Activated T-helper 9 cell treated with anti-CD3 and anti-CD28 coated beads, Interleukin-2, amount 50 U/mL, for 16 hours (primary cell): ENCODE data around the gene PTPA.
A peak's percentile ranks its signal among the peaks of the same experiment; 100 is the strongest.

Source experiments
- DNase-seq: peaks from one replicate; pipeline ENCODE4 v3.0.0-alpha.2; 2020; ENCODE audit warnings: low read depth

Gene PTPA

DNA sequence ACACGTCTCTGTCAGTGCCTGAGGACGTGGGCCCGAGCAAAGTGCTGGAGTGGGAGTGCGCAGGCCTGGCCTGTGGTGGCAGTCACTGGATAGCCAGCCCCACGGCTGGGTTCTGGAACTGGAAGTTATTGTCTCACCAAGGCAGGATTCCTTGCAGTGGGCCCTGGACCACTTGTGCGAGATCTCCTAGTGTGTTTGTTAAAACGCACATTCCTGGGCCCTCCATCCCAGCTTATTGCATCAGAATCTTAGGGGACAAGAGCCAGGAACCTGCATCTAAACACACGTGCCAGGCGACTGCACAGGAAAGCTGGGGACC is 26.9 kb downstream of the PTPA start:
- no peak for DNase-seq

DNA sequence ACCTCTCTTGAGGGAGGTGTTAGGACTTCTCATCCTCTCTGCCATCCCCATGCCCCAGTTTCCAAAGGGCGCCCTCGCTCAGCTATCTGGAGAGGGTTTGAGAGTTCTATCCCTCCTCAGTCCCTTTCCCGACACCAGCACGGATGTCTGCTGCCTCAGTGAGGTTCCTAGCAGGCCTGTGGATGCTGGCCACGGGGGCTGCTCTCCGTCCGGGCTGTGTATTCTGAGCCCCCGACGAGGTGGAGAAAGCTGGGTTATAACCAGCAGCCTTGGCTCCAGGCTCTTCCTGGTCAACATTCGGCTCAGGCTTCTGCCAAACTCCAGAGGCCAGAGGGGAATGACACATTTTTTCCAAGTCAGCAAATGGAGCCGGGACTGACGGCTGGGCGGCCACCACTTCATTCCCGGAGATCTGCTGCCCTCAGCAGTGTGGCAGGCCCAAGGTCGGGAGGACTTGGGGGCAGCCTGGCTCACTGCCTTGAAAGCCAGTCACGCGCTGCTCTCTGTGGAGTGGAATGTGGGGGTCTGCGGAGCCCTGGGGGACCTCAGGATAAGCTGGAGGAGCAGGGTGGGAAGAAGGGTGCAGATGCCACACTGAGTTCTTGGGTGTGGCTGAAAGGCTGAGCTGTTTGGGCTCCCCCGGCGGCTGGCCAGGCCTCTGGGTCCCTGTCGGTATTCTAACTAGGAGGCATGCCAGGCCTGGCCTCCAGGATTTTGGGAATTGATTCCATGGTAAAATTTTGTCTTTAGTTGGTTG is 27.4 kb downstream of the PTPA start:
- no peak for DNase-seq

DNA sequence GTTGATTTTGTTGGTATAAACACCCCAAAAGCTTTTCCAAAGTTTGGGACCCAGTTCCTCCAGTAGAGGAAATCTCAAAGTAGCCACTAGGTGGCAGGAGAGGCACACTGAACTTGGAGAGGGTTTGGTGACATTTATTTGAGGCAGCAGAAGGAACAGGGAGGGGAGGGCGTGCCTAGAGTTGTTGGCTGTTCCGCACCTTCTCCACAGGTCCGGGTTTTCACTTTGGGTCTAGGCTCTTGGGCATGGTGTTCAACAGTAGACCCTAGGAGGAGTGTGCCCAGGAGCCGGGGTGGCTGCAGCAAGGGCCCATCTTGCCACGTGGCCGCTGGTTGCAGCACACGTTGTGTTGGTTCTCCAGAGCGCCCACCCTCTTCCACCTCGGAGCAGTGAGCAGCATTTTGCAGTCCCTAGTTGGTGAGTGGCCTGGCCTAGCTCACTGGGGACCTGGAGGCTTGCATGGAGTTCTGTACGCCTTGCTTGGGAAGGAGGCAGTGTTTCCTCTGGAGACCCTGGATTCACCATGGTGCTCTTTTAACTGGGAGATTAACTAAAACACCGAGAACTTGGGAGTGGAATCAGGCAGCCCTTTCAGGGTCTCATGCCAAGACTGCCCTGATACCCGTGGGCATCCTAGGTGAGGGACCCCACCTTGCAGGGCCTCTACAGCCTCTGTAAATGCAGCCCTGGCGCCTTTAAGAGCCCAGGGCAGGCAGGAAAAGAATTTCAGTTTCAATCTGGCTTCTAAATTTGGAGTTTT is 28.2 kb downstream of the PTPA start:
- peak; percentile 53 for DNase-seq

DNA sequence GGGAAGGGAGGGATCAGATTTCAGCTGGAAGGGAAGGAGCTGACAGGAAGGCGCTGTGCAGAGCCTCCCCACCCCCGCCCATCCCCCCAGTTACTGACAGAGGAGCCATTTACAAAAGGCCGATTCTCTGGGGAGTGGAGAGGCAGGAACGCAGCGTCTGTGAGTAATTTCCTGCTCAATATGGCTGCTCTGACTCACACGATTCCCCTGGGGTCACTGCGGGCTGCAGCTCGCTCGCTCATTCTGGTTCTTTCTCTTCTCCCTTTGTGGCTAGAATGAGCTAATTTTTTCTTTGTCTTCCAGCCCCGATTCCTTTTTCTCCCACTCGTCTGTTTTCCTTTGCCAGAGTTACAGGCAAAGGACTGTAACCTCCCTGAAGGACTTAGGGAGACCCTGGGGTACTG is 28.8 kb downstream of the PTPA start:
- peak; percentile 72 for DNase-seq

DNA sequence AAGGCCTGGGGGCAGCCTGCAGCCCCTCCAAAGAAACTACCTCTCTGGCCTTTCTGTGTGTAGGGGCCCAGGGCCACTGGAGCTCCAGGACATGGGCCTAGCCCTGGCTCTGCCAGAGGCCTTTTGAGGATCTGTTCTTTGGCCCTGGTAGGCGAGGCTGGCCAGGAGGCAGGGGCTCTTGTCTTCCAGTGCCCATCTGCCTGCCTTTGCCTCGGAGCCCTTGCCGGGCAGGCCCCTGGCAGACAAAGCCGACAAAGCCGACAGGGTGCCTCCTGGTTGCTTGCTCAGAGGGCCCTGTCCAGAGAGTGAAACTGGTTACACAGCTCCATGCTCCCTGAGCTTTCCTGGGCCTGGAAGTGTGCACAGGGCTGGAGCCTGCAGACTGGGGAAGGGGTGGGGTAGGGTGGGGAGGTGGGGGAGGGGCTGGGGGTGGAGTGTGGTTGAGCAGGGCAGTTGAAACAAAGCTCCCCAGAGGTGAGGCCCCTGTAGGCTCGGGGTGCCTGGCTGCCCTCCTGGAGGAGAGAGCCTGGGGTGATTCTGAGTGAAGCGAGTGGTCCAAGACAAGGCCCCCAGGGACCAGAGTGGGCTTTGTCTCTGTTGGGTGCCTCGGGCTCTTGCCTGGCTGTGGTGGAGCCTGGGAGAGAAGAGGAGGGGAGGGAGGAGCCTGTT is 29.3 kb downstream of the PTPA start:
- DNase-seq = no peak

DNA sequence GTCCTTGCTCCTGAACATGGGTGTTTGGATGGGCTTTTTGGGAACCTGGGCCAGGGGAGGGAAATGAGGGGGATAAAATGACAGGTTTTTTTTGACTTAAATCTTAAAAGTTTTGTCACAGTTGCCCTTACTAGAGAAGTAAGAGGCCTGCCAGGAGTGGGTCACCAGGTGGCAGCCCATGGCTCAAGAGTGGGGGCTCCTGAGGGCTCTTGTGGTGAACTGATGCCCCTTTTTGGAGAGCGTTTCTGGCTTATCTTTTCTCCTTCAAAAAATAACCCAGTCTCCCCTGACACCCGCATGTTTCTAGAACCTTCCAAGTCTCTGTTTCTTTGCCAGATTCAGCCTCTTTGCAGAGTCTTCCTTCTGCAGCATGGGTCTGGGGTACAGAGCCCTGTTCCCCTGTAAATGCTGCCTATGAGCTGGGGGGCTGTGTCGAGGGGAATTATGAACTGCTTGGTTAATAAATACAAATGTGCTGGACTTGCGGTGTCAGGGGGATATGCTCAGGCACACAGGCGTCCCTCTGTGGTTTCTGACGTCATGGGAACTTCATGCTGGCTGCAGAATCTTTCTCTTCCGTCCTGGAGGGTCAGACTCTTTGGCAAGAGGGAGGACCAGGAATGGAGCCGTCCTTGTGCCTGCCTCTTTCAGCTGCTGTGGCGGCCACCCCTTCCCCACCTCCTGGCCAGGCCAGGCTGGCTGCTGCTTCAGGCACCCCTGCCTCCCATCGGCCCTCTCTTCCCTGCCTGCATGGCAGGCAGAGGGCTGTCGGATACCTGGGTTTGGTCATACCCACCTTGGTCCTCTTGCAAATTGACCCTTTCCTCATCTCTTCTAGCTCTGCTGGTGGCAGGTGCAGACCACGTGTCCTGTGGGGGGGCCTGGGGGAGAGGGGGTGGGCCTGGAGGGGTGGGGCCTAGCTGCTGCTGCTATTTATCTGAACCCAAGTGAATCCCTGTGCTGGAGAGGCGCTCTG is 30.1 kb downstream of the PTPA start:
- no peak for DNase-seq

DNA sequence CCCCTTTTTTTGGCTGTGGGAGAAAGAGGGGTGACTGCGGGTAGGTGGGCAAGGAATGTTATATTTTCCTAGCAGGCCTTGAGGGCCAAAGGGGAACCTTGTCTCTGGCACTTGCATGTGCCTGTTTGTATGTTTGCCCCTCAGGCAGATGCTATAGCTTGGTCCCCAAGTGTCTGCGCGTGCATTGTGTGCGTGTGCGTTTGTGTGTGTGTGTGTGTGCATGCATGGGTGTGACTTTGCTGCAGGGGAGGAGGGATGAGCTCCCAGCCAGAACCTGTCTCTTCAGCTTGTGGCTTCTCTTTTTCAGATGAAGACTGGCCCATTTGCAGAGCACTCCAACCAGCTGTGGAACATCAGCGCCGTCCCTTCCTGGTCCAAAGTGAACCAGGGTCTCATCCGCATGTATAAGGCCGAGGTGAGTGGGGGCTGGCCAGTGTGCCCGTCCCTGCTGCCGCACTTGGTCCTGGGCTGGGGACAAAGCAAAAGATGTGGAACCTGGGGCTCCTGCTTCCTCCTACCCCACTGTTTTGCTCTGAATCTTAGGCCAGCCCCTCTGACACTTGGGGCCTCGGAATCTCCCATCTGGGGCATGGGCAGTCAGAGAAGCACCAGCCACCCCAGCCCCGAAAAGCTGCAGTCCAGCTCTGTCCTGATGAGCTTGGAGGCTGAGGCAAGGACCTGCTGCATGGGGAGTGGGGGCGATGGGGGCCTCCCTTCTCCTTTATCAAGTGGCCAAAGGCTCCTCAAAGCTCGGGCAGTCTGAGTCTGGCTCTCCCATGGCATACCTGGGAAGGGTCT is 31.1 kb downstream of the PTPA start:
- DNase-seq = no peak

DNA sequence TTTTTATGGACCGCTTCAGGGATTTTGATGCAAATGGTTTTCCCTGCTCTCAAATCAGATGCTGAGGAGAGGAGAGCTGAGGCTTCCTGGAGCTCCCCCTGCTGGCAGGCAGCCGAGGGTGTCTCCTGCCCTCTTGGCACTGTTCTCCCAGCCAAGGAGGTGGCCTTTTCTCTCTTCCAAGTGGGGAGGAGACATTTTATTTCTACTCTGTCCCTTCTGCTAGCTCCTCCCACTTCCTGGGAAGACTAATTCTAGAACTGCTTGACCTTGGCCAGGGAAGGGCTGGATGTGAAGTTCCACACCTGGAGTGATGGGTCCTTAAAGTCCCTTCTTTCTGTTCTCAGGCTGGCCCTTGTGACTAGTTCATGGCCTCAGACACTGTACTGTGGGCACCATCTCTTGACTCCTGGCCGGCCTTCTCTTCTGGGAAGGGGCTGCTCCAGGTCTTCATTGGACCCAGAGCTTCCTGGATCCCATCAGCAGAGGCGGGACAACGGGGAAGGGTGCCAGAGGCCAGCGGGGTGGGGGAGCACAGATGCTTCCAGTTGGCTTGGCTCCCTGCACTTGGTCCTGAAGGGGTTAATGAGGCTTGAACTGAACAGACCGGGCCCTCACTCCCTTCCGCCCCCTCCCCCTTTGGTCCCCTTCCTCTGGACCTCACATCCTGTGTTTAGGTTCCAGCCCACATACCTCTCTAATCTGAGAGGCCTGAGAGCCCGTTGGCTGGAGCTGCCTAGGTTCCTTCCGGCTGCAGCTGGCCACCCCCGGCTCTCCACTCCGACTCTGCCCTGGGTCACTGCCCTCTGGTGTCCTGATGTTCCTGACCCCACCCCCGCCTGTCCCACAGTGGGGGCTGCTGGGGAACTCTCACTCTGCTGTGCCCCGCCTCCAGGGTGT is 32.1 kb downstream of the PTPA start:
- DNase-seq = peak; percentile 60

DNA sequence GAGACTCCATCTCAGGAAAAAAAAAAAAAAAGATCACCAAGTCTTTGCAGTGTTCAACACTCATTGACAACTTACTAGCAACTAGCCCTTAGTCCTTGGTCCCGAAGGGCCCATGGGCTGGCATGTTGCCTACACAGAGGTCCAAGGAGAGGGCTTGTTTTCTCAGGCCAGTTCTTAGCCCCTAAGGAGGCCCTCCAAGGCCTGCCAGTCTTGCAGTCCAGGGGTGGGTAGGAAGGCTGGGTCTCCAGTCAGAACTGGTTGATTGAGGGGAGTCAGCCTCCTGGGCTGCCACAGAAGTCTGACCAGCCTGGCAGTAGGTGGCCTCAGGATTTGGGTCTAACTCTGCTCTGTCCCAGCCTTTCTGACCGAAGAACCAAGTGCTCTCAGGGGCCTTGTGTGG is 34.1 kb downstream of the PTPA start:
- DNase-seq = no peak

DNA sequence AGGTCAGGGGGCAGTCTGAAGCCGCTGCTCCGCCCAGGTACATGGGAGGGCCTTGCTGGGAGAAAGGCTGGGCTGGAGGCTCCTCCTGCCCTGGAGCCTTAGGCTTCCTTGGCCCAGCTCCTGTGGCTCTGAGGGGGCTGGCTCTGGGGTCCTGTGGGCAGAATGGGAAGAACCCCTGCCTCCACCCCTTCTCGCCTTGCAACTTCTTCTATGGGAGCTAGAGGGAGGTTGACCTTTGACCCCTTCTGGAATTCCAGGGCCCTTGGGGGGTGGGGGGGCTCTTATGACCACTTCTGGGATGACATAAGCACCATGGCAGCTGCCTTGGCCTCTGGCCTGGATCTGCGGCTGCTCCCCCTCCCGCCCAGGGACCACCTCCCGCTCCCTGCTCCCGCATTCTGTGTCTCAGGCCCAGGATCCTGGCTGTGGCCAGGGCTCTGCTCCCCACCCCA is 34.7 kb downstream of the PTPA start:
- no peak for DNase-seq

DNA sequence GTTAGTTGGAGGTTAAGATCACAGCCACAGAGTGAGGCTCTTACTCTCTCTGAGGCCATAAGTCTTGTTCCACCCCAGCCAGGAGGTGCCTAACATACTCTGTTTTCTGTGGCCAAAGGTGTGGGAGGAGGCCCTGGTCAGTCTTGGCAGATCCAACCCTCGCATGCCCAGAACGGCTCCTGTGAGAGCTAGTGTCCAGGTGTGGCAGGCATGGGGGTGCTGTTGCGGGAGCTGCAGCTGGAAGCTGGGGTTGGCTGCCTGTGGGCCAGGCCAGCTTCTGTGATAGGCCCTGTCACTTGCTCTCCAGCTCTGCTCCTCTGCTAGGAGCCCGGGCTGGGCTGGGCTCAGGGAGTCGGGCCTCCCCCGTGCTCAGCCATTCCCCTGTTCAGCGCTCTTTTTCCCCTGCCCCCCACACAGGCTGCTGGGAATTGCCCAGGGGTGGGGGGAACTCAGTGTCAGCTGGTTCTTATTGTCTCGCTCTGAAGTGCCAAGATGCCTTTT is 35.3 kb downstream of the PTPA start:
- DNase-seq = no peak

DNA sequence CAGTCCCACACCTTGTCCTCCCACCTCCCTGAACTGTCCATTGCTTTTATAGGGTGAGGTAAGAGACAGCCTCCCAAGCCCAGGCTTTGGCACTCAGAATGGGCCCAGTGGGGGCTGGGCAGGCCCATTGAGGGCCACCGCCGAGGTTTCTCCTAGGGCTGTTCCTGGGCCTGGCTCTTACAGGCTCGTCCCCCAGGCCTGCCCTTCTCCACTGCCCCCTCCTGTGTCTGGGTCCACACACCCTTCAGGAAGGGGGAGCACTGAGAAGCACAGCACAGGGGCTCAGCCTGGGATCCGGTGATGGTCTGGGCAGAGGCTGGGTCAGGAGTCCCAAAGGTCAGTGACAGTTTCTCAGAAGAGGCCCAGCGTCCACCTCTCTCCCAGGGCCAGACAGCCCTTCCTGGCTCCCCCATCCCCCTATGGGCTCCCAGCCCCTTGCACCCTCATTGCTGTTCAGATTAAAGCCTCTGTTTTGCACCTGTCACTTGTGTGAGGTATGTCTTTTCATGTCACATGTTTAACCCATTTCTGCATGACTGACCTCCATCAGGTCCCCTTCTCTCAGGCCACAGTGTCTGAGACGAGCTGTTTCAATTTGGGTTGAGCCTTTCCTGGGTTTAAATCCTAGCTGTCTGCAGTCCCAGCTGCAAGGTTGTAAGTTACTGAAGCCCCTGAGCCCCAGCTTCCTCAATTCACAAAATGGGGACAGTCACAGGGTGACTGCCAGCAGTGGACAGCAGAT is 37.4 kb downstream of the PTPA start:
- DNase-seq = no peak

DNA sequence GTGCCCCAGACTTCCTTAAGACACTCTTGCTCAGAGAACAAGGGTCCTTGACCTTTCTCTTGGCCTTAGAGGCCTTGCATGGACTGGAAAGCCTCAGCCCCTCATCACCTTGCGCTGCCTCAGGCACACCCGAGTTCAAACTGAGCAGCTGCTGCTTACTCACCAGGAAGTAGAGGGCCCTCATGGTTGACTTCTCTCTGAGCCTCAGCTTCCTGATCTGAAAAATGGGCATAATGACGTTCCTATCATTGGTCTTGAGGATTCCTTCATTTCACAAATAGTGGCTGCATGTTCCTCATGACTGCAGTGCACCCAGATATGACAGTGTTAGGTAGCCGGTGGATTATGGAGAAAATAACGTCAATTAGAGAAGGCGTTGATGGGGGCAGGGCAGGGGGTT is 38.2 kb downstream of the PTPA start:
- no peak for DNase-seq

DNA sequence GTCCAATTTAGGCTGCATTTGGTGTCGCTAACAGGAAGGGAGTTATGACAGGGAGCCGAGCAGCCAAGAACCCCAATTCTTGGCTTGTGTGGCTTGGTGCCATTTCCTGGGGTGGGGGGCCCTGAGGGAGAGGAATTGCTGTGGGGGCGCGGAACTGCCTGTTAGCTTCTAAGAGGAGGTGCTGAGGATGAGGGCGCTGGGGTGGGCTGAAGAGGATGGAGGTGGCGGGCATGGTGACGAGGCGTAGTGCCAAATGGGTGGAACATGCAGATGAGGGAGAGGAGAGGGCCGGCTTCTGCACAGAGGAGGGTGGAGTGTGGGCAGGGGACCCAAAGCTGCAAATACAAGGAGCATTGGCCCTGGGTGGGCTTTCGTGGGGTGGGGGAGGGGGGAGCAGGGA is 38.9 kb downstream of the PTPA start:
- no peak for DNase-seq

DNA sequence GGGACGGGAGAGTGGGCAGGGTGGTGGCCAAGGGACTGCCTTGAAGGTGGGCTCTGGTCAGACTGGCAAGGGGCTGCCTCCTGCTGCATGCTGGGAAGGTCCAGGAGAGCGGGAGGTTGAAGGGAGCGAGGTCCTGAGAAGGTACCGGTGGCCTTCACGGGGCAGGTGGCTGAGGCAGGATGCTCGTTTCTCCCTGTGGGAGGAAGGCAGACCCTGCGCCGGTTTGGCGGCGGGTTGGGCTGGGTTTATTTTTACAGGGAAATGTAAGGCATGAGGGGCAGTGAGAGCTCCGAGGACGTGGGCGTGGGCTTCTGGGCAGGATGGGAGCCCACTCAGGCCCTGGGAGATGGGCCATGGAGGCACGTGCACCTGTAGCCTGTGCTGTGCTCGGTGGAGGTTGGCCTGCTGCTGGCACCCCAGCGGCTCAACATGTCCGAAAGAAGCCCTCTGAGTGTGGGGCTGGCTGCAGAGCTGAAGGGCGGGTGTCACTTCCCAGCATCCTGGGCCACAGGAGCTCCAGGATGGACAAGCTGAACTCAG is 39.5 kb downstream of the PTPA start:
- no peak for DNase-seq

DNA sequence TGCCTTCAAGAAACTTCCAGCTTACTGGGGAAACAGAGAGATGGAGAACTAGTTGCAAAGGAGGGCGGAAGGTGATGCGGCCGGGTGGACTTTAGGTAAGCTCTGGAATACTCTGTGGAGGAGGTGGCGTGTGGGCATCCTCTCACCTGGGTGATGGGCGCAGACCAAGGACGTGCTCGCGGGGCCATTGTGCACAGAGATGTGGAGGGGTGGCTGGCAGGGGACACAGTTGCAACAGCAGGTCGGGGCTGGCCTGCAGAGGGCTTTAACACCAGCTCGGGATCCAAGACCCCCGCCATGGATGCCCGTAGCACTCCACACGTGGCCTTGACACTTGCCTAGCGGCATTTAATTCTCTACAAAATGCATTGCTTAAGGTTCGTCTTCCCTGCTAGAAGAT is 40.3 kb downstream of the PTPA start:
- no peak for DNase-seq

DNA sequence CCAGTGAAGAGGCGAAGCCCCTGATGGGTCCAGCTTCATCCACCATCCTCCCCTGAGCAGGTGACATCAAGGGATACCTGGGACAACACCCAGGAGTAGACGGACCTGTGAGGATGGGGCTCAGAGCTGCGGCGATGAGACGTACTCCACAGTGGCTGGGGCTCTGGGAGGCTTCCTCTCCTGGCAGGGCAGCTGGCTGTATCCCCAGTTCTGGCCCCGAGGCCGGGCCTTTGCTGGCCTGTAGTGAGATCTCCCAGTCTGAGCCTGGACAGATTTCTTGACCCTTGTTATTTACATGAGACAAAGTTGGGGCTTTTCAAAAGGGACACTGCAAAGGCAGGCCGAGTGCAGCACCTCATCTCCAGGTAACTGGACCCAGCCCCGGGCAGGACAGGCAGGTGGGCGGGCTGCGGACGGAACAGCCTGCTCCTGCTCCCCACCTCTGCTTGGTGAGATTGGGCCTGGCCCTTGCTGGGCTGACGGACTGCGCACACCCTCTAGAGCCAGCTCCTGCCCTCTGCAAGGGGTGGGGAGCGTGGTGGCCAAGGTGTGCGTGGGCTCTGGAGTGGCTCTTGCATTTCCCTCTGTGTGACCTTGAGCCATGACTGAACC is 43.8 kb downstream of the PTPA start:
- no peak for DNase-seq

DNA sequence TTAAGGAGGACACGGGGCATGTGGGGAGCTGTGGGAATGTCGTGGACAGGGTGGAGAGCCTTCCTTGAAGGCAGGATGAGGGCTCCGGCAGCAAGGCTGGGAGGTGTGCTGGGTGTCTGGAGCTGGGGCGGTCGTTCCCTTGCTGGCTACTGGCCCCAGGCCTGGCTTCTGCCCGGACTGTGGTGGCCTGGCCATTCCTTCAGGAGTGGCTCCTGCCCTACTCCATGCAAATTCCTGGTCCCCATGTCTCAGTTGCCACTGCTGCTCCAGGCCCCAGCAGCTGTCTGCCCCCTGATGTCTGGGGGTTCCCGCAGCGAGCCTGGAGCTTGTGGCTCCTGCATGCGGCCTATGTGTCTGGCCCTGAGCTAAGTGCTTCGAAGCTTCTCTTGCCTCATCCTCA is 44.9 kb downstream of the PTPA start:
- no peak for DNase-seq
